D721Med (cell line): Measurements from ENCODE around the gene HNRNPUL1.

Experiments
- DNase-seq: peaks from one replicate; pipeline ENCODE4 v3.0.0; 2011; ENCODE audit warnings: low spot score; ENCODE audit not compliant: insufficient read length
- FAIRE-seq: peaks from 2 replicates; lab custom pipeline; 2011; peaks lifted over from hg19 to GRCh38; lab: Jason Lieb, UNC
- TF ChIP-seq, protein P1 (sequence below): IDR thresholded peaks from 2 replicates; pipeline ENCODE4 v1.5.1; 2012; ENCODE audit warnings: mild to moderate bottlenecking, control low read depth; ENCODE audit not compliant: insufficient read depth; ENCODE audit errors: missing control alignments

HNRNPUL1 gene

DNA sequence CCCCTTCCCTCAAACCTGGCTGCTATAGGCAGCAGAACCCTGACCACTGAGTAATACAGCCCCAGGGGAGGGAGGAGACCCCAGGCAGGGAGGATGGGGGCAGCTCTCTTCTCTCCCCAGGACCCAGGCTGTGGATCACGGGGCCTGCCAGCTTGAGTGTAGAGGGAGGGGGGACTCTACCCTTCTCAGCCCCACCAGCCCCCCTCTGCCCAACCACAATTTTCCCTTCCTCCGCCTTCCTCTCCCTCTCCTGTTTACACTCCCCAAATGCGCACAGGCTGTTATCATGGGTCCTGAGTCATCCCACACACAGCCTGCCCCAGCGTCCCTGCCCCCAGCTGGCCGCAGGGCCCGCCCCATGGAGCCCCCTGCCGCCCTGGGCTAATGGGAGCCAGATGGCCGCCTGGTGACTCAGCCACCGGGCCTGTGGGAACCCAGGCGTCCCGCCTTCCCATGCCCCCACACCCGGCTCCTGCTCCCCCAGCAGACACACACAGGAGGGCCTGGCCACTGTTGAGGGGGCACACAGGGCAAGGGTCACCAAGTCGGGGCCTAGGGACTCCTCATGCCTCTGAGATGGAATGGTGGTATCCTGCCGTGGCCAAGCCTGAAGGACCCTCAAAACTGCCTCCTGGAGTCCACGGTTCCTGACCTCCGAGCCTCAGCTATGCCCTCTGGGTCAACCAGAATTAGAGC is 59.4 kb downstream of the HNRNPUL1 start:
- FAIRE-seq (no peak), DNase-seq (no peak)
- TF ChIP-seq, protein P1, sequence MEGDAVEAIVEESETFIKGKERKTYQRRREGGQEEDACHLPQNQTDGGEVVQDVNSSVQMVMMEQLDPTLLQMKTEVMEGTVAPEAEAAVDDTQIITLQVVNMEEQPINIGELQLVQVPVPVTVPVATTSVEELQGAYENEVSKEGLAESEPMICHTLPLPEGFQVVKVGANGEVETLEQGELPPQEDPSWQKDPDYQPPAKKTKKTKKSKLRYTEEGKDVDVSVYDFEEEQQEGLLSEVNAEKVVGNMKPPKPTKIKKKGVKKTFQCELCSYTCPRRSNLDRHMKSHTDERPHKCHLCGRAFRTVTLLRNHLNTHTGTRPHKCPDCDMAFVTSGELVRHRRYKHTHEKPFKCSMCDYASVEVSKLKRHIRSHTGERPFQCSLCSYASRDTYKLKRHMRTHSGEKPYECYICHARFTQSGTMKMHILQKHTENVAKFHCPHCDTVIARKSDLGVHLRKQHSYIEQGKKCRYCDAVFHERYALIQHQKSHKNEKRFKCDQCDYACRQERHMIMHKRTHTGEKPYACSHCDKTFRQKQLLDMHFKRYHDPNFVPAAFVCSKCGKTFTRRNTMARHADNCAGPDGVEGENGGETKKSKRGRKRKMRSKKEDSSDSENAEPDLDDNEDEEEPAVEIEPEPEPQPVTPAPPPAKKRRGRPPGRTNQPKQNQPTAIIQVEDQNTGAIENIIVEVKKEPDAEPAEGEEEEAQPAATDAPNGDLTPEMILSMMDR: no peak

DNA sequence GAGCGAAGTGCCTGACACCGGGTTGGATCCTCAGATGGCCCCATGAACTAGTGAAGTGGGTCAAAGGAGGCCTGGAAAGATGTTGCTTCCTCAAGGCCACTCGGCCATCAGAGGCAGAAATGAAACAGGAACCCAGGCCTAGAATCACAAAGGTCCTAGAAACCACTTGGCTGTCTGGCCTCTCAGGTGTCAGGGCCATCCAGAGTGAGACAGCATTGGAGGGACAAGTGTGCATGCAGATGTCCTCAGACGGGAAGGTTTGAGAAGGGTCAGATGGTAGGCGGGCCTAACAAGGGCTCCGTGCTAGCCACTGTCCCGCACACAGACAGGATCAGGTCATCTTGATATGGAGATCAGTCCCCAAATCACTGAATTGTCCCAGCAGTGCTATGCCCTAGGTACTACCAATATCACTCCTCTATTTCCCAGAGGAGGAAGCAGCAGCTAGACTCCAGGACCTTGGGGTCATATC is 60.1 kb downstream of the HNRNPUL1 start:
- DNase-seq (no peak), FAIRE-seq (no peak)
- TF ChIP-seq, protein P1: no peak

DNA sequence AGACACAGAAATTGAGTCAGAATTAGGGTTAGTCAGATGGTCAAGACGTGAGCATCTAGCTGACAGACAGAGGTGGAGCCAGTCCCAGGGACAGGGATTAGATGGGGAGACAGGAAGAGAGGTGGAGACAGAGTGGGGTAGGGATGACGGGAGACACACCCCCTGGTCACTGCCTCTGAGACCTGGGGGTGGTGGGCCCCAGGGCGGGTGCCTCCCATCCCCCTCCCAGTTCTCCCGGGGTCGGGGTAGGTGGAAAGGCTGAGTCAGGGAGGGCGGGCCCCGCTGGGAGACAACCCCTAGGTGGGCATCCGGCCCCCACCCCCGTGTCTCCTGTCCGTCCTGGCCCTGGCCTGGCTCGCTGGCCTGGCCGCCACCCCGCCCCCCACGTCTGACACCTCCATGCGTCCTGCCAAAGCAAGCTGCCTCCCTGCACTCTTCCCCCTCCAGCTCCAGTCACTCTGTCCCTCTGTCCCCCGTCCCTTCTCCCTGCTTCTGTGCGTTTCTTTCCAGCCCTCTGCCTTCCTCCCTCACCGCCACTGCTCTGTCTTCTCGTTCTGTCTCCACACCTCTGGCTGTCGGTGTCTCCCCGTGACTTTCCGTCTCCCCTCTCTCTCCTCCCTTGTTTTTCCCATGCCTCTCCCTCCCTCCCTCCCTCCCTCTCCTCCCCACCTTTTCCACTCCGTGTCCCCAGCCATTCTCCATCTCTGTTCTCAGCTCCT is 60.9 kb downstream of the HNRNPUL1 start:
- FAIRE-seq: no peak
- TF ChIP-seq, protein P1: no peak
- peak; percentile 57 for DNase-seq

DNA sequence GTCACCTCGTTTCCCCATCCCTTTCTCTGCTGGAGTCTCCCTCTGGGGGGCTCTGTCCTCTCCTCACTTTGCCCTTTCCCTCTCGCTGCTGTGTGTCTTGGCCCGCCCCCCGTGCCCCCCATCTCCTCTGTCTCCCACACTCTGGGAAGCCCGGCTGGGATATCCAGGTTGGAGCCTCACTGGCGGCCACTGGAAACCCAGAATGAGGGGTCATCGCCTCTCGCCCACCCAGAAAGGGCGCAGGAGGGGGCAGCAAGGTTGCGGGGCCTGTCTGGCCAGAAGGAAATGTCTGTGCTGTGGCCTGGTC is 61.4 kb downstream of the HNRNPUL1 start:
- no peak for FAIRE-seq
- TF ChIP-seq, protein P1: no peak

DNA sequence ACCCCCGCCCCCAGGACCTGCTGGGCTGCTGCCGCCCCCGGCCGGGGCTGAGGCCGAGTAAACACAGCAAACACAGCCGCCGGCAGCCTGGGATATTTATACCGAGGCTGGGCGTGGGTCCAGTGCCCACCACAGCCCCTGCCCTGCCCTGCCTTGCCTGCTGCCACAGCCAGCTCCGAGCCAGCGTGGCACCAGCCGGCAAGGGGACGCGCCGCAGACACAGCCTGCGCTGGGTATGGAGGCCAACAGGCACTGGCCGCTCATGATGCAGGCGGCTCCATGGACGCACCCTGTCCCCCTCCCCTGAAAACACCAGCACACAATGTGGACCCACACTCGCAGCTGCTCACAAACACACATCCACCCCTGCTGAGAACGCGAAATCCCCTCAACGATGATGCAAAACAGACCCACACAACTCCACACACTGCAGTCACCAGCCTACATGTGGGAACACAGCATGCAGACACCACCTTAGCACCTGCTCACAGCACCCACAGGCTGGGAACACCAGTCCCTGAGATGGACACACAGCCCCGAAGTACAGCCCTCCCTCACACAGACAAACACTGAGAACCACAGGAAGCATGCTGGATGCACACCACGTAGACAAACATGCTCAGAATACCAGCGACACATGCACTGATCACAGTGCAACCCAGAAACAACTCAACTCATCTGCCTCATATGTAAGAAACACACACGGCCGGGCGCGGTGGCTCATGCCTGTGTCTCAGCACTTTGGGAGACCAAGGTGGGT is 62.0 kb downstream of the HNRNPUL1 start:
- DNase-seq (no peak), FAIRE-seq (no peak)
- TF ChIP-seq, protein P1: no peak

More for the DNA sequence above, 61.4 kb downstream of the HNRNPUL1 start:
- DNase-seq: no peak

DNA sequence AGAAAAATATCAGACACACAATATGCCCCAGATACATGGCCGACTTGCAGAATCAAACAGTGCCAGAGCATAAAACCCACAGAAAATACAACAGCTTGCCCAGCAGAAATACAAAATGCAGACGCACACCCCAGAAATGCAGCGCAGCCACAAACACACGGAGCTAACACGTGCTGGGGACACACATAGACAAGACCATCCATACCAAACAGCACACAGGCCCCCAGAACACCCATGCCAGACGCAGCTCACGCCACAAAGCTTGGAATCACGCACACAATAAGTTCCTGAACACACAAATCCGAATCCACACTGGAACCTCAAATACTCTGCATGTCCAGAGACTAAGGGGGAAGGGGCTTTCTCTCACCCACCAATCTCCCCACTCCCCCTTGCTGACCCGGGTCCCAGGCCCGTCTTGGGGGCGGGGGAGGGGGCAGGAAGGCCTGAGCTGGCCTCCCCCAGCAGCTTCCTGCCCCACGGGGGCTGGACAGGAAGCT is 63.0 kb downstream of the HNRNPUL1 start:
- DNase-seq: no peak
- TF ChIP-seq, protein P1: no peak
- no peak for FAIRE-seq
